Mammary epithelial cell (primary cell): ENCODE results near the gene TRABD2B.

Experiments used
- EZH2 ChIP-seq: IDR thresholded peaks from 2 replicates; pipeline ENCODE4 v1.6.1; 2012; ENCODE audit warnings: low read length, inconsistent platforms, borderline replicate concordance
- TF ChIP-seq, protein P1 (sequence below), 2 donors: IDR thresholded peaks in 1 of 2; conservative IDR thresholded peaks in 1 of 2; 2 replicates each; pipeline ENCODE4 v1.5.1; 2011 to 2012; ENCODE audit warnings: inconsistent platforms in 2 of 2, low read length in 2 of 2, mild to moderate bottlenecking in 2 of 2, control low read depth in 1 of 2, low read depth in 1 of 2; ENCODE audit not compliant: insufficient read depth in 1 of 2; ENCODE audit errors: extremely low read depth in 1 of 2

DNA sequence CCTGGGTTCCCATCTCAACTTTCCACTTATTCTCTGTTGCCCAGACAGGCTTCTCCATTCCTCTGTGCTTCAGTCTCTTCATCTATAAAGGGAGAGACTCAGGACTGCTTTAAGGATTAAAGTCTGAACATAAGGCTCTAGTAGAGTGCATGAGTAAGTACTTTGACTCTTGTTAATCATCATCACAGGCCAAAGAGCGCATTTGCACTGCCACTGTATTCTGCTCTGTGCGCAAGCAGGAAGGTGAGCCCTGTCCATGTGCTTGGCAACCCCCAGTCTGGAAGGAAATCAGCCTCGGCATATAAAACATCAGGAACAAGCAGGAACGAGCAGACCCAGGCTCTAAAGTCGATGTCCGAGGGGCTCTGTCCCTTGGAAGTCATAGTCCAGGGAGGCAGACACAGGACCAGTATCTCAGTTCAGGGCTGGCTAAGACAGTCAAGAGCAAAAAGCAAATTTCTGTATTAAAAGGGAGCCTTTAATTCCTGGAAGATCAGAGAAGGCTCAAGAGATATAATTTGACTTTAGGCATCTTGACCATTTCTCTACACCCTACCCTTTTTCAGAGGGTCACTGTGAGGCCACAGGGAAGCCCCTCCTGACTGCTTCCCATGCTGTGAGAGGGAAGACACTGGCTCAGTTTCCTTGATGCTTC, 131.2 kb downstream of the TRABD2B start:
- TF ChIP-seq, protein P1, sequence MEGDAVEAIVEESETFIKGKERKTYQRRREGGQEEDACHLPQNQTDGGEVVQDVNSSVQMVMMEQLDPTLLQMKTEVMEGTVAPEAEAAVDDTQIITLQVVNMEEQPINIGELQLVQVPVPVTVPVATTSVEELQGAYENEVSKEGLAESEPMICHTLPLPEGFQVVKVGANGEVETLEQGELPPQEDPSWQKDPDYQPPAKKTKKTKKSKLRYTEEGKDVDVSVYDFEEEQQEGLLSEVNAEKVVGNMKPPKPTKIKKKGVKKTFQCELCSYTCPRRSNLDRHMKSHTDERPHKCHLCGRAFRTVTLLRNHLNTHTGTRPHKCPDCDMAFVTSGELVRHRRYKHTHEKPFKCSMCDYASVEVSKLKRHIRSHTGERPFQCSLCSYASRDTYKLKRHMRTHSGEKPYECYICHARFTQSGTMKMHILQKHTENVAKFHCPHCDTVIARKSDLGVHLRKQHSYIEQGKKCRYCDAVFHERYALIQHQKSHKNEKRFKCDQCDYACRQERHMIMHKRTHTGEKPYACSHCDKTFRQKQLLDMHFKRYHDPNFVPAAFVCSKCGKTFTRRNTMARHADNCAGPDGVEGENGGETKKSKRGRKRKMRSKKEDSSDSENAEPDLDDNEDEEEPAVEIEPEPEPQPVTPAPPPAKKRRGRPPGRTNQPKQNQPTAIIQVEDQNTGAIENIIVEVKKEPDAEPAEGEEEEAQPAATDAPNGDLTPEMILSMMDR (conservative IDR thresholded peaks at IDR 0.05 in 1 of 2, IDR thresholded peaks at IDR 0.05 in 1 of 2; ENCODE audit: extremely low read depth in 1 of 2, insufficient read depth in 1 of 2, low read depth in 1 of 2, low read length in 2 of 2): no peak
- TF ChIP-seq EZH2: no peak
